MM.1S (cell line): ENCODE results near the gene RAB31.

Experiments used
- DNase-seq: peaks from one replicate; pipeline ENCODE4 v3.0.0-alpha.2; 2015
- H2AFZ ChIP-seq: fragments of 300-600 bp; sonication (generic); 2 replicates; pipeline ENCODE4 v1.6.0; 2016; ENCODE audit warnings: antibody characterized with exemption, low read length
- H3F3A ChIP-seq: fragments of 300-600 bp; sonication (generic); 2 replicates; pipeline ENCODE4 v1.6.1; 2016; ENCODE audit warnings: mild to moderate bottlenecking, antibody characterized with exemption, low read length, moderate library complexity, mixed read lengths; ENCODE audit not compliant: insufficient read depth
- H3K27ac ChIP-seq: fragments of 300-600 bp; sonication (generic); 2 replicates; pipeline ENCODE4 v1.5.1; 2016; ENCODE audit warnings: mild to moderate bottlenecking, low read length
- H3K27me3 ChIP-seq: fragments of 300-600 bp; sonication (generic); replicated peaks from 2 replicates; pipeline ENCODE4 v1.6.0; 2016; ENCODE audit warnings: low read length; ENCODE audit not compliant: insufficient read depth
- H3K36me3 ChIP-seq: fragments of 300-600 bp; sonication (generic); replicated peaks from 2 replicates; pipeline ENCODE4 v1.6.1; 2016; ENCODE audit warnings: mild to moderate bottlenecking, low read length, mixed read lengths; ENCODE audit not compliant: insufficient read depth
- H3K4me1 ChIP-seq: fragments of 300-600 bp; sonication (generic); 2 replicates; pipeline ENCODE4 v1.6.1; 2016; ENCODE audit warnings: low read length, mixed read lengths
- H3K4me2 ChIP-seq: fragments of 300-600 bp; sonication (generic); 2 replicates; pipeline ENCODE4 v1.6.0; 2016; ENCODE audit warnings: low read depth, low read length
- H3K4me3 ChIP-seq: fragments of 300-600 bp; sonication (generic); 2 replicates; pipeline ENCODE4 v1.5.1; 2016; ENCODE audit warnings: low read length, mixed read lengths
- H3K79me2 ChIP-seq: fragments of 300-600 bp; sonication (generic); 2 replicates; pipeline ENCODE4 v1.6.1; 2016; ENCODE audit warnings: mixed run types, low read length, mixed read lengths
- H3K9ac ChIP-seq: fragments of 300-600 bp; sonication (generic); 2 replicates; pipeline ENCODE4 v1.6.1; 2016; ENCODE audit warnings: low read length, mixed read lengths
- H3K9me2 ChIP-seq: fragments of 300-600 bp; sonication (generic); replicated peaks from 2 replicates; pipeline ENCODE4 v1.6.1; 2016; ENCODE audit warnings: mild to moderate bottlenecking, low read length, mixed read lengths; ENCODE audit not compliant: insufficient read depth
- H3K9me3 ChIP-seq: fragments of 300-600 bp; sonication (generic); replicated peaks from 2 replicates; pipeline ENCODE4 v1.6.1; 2016; ENCODE audit warnings: mild to moderate bottlenecking, low read length, mixed read lengths; ENCODE audit not compliant: insufficient read depth
- H4K20me1 ChIP-seq: fragments of 300-600 bp; sonication (generic); 2 replicates; pipeline ENCODE4 v1.6.1; 2016; ENCODE audit warnings: mild to moderate bottlenecking, low read length, moderate library complexity, mixed read lengths; ENCODE audit not compliant: insufficient read depth
- CTCF ChIP-seq: fragments of 300-600 bp; sonication (generic); IDR thresholded peaks from 2 replicates; pipeline ENCODE4 v1.5.1; 2016; ENCODE audit warnings: antibody characterized with exemption, low read length, mixed read lengths
- EZH2 ChIP-seq: fragments of 300-600 bp; sonication (generic); optimal IDR thresholded peaks from 2 replicates; pipeline ENCODE3; 2017; ENCODE audit warnings: low read depth, mild to moderate bottlenecking, antibody characterized with exemption, low read length, mixed read lengths
- EZH2phosphoT487 ChIP-seq: fragments of 300-600 bp; sonication (generic); IDR thresholded peaks from 2 replicates; pipeline ENCODE4 v1.6.1; 2018; ENCODE audit warnings: antibody characterized with exemption, low read length

The RAB31 gene

GRCh38 chr18:9715088-9715343, 6.9 kb downstream of the RAB31 start:
- Histone ChIP-seq H3K4me1 (peaks cover 16% of the 10 kb centered on the region; the same call in 1 of the 2 replicates), H3K4me3 (no peak overlapping the region), H4K20me1 (no peaks in the 10 kb centered on the region), H3K36me3 (no peaks in the 10 kb centered on the region), H3K9me2 (no peaks in the 10 kb centered on the region), H3K79me2 (no peaks in the 10 kb centered on the region), H3K27me3 (no peaks in the 10 kb centered on the region), H3K9me3 (no peaks in the 10 kb centered on the region), H3K4me2 (no peak overlapping the region), H3K9ac (no peak overlapping the region), H3F3A (no peaks in the 10 kb centered on the region), H2AFZ (no peak overlapping the region), H3K27ac (no peak overlapping the region)
- no peak for DNase-seq
- TF ChIP-seq EZH2, result no peak
- no peak for TF ChIP-seq CTCF
- no peak for TF ChIP-seq EZH2phosphoT487

- TF ChIP-seq CTCF (no peak), EZH2phosphoT487 (no peak), EZH2 (no peak)
- no peaks in the 10 kb centered on the region for H3F3A ChIP-seq
- no peaks in the 10 kb centered on the region for H3K9me2 ChIP-seq
- H3K27ac ChIP-seq, result no peak overlapping the region
- H3K4me2 ChIP-seq, result no peak overlapping the region
- peaks cover 8% of the 10 kb centered on the region; the same call in 1 of the 2 replicates for H3K4me1 ChIP-seq
- no peak overlapping the region for H3K9ac ChIP-seq
- H3K9me3 ChIP-seq, result no peaks in the 10 kb centered on the region
- no peaks in the 10 kb centered on the region for H3K27me3 ChIP-seq
- no peak overlapping the region for H3K4me3 ChIP-seq
- no peak for DNase-seq
- no peaks in the 10 kb centered on the region for H4K20me1 ChIP-seq
- H3K36me3 ChIP-seq, result no peaks in the 10 kb centered on the region
- H3K79me2 ChIP-seq, result no peaks in the 10 kb centered on the region
- H2AFZ ChIP-seq, result no peak overlapping the region
These were observed 8.1 kb downstream of the RAB31 start for GRCh38 chr18:9715978-9716774.

GRCh38 chr18:9716780-9717563, 8.9 kb downstream of the RAB31 start:
- DNase-seq, result no peak
- no peaks in the 10 kb centered on the region for H4K20me1 ChIP-seq
- no peaks in the 10 kb centered on the region for H3K9me3 ChIP-seq
- H3K27ac ChIP-seq, result no peak overlapping the region
- no peaks in the 10 kb centered on the region for H3K27me3 ChIP-seq
- H2AFZ ChIP-seq, result no peak overlapping the region
- no peak overlapping the region for H3K4me3 ChIP-seq
- H3K4me1 ChIP-seq, result peaks cover 8% of the 10 kb centered on the region; the same call in 1 of the 2 replicates
- no peaks in the 10 kb centered on the region for H3F3A ChIP-seq
- no peaks in the 10 kb centered on the region for H3K9me2 ChIP-seq
- H3K36me3 ChIP-seq, result no peaks in the 10 kb centered on the region
- H3K9ac ChIP-seq, result no peak overlapping the region
- peak overlapping the region; percentile 43 for H3K4me2 ChIP-seq
- no peak for TF ChIP-seq EZH2
- no peaks in the 10 kb centered on the region for H3K79me2 ChIP-seq
